MM.1S (cell line): ENCODE measurements around the gene SLC43A3.

Experiments
- EZH2phosphoT487 ChIP-seq: fragments of 300-600 bp; sonication (generic); IDR thresholded peaks from 2 replicates; pipeline ENCODE4 v1.6.1; 2018; ENCODE audit warnings: antibody characterized with exemption, low read length
- TF ChIP-seq, protein P1 (sequence below): fragments of 300-600 bp; sonication (generic); IDR thresholded peaks from 2 replicates; pipeline ENCODE4 v1.5.1; 2016; ENCODE audit warnings: antibody characterized with exemption, low read length, mixed read lengths

DNA sequence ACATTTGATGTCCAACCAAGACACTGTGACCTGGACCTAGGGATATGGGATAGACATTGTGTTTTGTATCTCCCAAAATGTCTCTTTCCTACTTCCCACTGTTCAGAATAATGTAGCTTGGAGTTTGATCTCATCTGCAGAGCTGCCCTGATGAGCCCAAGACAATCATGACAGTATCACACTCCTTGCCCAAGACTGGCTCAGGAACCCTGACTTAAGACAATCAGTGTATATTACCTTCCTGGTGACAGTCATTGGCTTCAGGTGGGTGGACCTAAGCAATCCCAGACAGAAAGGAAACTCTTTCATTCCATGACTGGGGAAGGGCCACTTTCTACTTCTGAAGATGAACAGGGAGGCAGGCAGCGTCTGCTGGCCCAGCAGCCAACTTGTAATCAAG is 19.1 kb upstream of the SLC43A3 start:
- TF ChIP-seq, protein P1, sequence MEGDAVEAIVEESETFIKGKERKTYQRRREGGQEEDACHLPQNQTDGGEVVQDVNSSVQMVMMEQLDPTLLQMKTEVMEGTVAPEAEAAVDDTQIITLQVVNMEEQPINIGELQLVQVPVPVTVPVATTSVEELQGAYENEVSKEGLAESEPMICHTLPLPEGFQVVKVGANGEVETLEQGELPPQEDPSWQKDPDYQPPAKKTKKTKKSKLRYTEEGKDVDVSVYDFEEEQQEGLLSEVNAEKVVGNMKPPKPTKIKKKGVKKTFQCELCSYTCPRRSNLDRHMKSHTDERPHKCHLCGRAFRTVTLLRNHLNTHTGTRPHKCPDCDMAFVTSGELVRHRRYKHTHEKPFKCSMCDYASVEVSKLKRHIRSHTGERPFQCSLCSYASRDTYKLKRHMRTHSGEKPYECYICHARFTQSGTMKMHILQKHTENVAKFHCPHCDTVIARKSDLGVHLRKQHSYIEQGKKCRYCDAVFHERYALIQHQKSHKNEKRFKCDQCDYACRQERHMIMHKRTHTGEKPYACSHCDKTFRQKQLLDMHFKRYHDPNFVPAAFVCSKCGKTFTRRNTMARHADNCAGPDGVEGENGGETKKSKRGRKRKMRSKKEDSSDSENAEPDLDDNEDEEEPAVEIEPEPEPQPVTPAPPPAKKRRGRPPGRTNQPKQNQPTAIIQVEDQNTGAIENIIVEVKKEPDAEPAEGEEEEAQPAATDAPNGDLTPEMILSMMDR = no peak
- TF ChIP-seq EZH2phosphoT487 = no peak
